Muscle layer of duodenum (tissue), 2 donors: ENCODE data around the gene MAD1L1.
"Not testable (repeated sequence)": the region's sequence is repeated elsewhere in the genome, so short reads cannot be mapped to it uniquely, and the experiment has no call there.

ENCODE experiments used
- H3K27ac ChIP-seq: one replicate; pipeline ENCODE4 v1.7.0; 2013; ENCODE audit warnings: mild to moderate bottlenecking, low read length
- H3K27me3 ChIP-seq: one replicate; pipeline ENCODE4 v1.7.0; 2013; ENCODE audit warnings: low read depth, mild to moderate bottlenecking, control low read depth, low read length
- H3K36me3 ChIP-seq, 2 donors: one replicate each; pipeline ENCODE4 v1.7.0; 2013; ENCODE audit warnings: low read length in 2 of 2, control low read depth in 1 of 2, mild to moderate bottlenecking in 1 of 2; ENCODE audit not compliant: insufficient read depth in 2 of 2, control insufficient read depth in 1 of 2
- H3K4me1 ChIP-seq, 2 donors: one replicate each; pipeline ENCODE4 v1.7.0; 2013; ENCODE audit warnings: low read length in 2 of 2, mild to moderate bottlenecking in 2 of 2, control low read depth in 1 of 2, moderate library complexity in 1 of 2; ENCODE audit not compliant: insufficient read depth in 2 of 2, control insufficient read depth in 1 of 2
- H3K4me3 ChIP-seq, 2 donors: one replicate each; pipeline ENCODE4 v1.7.0; 2013; ENCODE audit warnings: low read length in 2 of 2, low read depth in 1 of 2, mild to moderate bottlenecking in 1 of 2
- H3K9me3 ChIP-seq, 2 donors: one replicate each; pipeline ENCODE4 v1.7.0; 2013; ENCODE audit warnings: low read length in 2 of 2, control low read depth in 1 of 2, mild to moderate bottlenecking in 1 of 2; ENCODE audit not compliant: control insufficient read depth in 1 of 2
- donor health status: healthy.

The MAD1L1 gene

DNA sequence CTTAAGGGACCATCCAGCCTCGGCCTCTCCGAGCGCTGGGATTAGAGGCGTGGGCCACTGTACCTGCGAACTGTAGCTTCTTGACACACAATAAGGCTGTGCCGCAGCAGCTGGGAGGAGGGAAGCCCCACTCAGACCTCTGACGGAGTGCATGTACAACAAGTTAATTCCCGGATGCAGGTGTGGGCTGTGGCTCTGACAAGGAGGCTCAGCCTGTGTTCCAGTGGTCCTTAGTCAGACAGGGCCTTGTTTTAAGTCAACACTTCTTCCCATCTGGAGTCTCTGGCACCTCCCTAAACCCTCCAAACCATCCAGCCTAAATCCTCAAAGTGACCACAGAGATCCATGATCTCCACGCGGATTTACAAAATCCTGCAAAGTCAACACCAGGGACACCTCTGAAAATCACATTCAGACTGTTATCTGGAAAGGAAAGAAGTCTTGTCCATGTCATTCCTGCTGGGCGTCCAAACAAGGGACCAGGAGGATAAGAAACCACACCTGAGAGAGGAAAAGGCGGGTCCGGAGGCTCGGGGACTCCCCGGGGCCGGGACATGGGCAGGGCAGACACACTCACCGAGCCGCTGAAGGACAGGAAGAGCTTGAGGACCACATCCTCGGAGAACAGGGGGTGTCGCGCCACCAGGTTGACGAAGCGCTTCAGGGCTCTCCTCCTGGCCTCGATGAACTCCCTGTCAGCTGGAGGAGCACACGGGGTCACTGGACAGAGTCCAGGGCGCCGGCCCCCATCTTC, 38.7 kb upstream of the MAD1L1 start:
- no peaks in the 10 kb centered on the region for H3K27me3 ChIP-seq
- peaks cover 3 to 30% of the 10 kb centered on the region in 2 donors for H3K36me3 ChIP-seq
- no peaks in the 10 kb centered on the region for H3K4me1 ChIP-seq
- H3K9me3 ChIP-seq = no peaks in the 10 kb centered on the region
- H3K4me3 ChIP-seq = no peak overlapping the region
- H3K27ac ChIP-seq = no peak overlapping the region

DNA sequence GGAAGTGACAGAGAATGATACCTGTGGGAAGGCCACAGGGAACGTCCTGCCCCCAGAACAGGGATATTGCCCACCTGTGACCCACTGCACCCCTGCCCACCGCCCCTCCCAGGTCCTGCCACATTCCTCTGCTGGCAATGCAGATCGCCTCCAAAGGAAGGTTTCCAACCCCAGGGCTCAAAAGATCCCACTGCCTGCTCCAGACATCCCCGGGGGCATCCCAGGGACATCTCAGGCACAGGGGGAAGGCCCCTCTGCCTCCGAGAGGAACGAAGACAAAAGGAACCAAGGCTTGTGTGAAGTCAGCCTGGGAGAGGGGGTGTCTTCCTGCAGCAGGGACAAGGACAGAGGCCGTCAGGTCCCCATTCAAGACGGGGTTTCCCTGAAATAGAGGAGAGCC, 37.8 kb upstream of the MAD1L1 start:
- no peak overlapping the region for H3K27ac ChIP-seq
- H3K27me3 ChIP-seq = no peaks in the 10 kb centered on the region
- H3K36me3 ChIP-seq = peaks cover 3 to 29% of the 10 kb centered on the region in 2 donors
- no peaks in the 10 kb centered on the region for H3K4me1 ChIP-seq
- no peak overlapping the region for H3K4me3 ChIP-seq
- H3K9me3 ChIP-seq = no peaks in the 10 kb centered on the region

DNA sequence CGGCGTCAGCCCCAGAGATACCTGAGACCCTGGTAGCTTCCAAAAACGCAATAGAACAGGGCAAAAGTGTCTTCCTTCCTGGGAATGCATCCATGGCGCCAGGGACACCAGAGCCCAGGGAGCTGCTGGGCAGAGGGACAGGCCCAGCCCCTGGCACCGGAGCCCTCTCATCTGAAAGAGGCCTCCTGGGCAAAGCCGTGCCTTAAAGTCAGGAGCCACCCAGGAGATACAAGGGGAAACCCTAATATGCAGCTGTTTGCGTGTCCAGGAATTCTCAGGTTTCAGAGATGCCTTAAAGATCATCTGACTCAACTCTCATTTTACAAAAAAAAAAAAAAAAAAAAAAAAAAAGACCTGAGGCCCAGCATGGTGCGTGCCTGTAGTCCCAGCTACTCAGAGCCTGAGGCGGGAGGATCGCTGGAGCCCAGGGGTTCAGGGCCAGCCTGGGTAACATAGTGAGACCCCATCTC, 37.3 kb upstream of the MAD1L1 start:
- Histone ChIP-seq H3K36me3 (peaks cover 3 to 29% of the 10 kb centered on the region in 2 donors), H3K27ac (no peak overlapping the region), H3K4me1 (no peaks in the 10 kb centered on the region), H3K4me3 (no peak overlapping the region), H3K27me3 (no peaks in the 10 kb centered on the region), H3K9me3 (no peaks in the 10 kb centered on the region)

DNA sequence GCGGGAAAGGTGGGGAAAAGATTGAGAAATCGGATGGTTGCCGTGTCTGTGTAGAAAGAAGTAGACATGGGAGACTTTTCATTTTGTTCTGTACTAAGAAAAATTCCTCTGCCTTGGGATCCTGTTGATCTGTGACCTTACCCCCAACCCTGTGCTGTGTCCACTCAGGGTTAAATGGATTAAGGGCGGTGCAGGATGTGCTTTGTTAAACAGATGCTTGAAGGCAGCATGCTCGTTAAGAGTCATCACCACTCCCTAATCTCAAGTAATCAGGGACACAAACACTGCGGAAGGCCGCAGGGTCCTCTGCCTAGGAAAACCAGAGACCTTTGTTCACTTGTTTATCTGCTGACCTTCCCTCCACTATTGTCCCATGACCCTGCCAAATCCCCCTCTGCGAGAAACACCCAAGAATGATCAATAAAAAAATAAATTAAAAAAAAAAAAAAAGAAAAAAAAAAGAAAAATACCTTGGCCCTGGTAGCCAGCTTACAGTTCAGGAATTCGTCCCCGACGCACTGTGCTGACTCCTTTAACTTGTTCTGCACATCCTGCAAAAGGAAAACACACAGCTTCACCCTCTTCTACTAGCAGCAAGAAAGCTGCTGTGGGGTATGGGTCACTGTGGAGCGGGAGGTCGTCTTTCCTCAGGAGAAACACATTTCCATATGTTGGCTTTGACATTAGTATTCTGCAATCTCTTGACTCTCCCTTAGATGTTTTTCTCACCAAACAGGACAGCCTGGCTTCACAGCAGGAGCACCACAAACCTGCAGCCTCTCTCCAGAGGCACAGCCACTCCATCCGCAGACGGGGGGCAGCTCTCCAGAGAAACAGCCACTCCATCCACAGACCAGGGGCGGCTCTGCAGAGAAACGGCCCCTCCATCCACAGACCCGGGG, 36.6 kb upstream of the MAD1L1 start:
- not testable (repeated sequence) for H3K4me1 ChIP-seq, H3K4me3 ChIP-seq, H3K27ac ChIP-seq, H3K27me3 ChIP-seq, H3K9me3 ChIP-seq
- peaks cover 3 to 25% of the 10 kb centered on the region in 2 donors for H3K36me3 ChIP-seq

DNA sequence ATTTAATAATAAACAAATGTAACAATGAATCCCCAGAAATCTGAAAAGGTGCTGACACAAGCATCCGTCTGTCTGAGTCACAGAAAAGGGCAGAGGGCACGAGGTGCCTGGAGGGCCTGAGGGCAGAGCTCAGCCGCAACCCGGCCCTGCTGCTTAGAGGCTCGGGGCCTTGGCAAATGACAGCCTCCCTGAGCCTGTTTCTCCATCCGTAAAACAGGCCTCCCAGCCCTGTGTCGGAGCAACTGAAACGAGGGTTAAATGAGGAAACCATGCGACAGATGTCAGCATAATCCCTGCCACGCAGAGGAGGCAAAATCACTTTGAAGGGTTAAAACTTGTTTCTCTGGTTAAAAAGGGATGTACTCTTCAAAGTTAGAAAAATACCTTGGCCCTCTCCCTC, 34.2 kb upstream of the MAD1L1 start:
- no peaks in the 10 kb centered on the region for H3K9me3 ChIP-seq
- H3K4me1 ChIP-seq = no peaks in the 10 kb centered on the region
- peaks cover 3 to 43% of the 10 kb centered on the region in 2 donors for H3K36me3 ChIP-seq
- no peaks in the 10 kb centered on the region for H3K27me3 ChIP-seq
- no peak overlapping the region for H3K27ac ChIP-seq
- no peak overlapping the region for H3K4me3 ChIP-seq

DNA sequence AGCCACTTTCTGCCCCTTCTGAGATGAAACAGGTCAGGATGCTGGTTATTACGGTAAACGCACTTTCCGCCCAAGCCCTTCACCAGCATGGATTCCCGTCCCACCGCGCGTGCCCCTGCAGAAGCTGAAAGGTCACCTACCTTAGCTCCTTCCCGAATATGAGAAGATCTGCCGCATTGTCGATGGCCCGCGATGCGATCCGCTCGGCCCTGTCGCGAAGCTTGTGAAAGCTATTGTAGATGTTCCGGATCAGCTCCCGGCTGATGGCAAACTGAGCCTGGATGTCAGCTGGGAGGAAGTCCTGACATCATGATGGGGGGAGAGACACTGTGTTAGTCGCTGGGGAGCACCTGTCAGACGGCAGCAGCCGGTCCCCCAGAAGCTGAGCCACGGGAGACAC, 31.4 kb upstream of the MAD1L1 start:
- Histone ChIP-seq H3K9me3 (no peaks in the 10 kb centered on the region), H3K27ac (no peak overlapping the region), H3K4me3 (no peak overlapping the region), H3K36me3 (peaks cover 0 to 34% of the 10 kb centered on the region in 2 donors), H3K27me3 (no peaks in the 10 kb centered on the region), H3K4me1 (no peaks in the 10 kb centered on the region)

DNA sequence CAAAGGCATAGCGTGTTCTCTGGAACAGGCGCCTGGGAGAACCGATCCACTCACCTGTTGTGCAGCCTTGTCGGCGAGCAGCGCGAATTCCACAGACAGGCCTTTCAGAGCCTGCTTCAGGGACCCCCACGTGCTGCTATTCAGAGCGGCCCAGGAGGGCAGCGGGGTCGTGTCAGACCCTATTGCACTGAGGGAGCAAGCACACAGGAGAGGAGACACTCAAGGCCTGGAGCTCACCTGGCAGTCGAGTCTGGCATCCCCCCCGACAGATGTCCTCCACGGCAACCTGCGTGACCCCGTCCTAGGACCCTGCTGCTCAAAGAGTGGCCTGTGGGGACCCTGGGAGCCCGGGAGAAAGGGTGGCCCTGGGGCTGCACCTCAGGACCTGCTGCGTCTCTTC, 30.4 kb upstream of the MAD1L1 start:
- Histone ChIP-seq H3K27ac (no peak overlapping the region), H3K4me3 (no peak overlapping the region), H3K36me3 (peaks cover 0 to 34% of the 10 kb centered on the region in 2 donors), H3K9me3 (no peaks in the 10 kb centered on the region), H3K27me3 (no peaks in the 10 kb centered on the region), H3K4me1 (no peaks in the 10 kb centered on the region)

DNA sequence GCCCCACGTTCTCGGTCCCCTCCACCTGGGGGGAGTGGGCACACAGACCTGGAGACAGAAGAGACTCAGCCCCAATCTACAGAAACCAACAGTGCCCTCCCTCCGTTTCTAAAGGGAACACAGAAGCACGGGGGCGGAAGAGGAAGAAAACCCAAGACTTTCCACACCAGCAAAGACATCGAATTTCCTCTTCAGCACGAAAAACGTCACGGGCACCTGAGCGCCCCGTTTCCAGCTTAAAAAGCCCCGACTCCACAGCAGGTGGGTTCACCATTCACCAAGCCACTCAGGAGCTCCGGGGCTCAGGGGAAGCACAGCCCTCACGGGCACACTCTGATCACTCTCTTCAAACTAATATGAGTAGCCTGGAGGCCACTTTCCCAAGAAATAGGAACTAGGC, 28.9 kb upstream of the MAD1L1 start:
- no peaks in the 10 kb centered on the region for H3K9me3 ChIP-seq
- no peaks in the 10 kb centered on the region for H3K27me3 ChIP-seq
- H3K4me1 ChIP-seq = no peaks in the 10 kb centered on the region
- H3K27ac ChIP-seq = no peak overlapping the region
- no peak overlapping the region for H3K4me3 ChIP-seq
- H3K36me3 ChIP-seq = peaks cover 0 to 45% of the 10 kb centered on the region in 2 donors

DNA sequence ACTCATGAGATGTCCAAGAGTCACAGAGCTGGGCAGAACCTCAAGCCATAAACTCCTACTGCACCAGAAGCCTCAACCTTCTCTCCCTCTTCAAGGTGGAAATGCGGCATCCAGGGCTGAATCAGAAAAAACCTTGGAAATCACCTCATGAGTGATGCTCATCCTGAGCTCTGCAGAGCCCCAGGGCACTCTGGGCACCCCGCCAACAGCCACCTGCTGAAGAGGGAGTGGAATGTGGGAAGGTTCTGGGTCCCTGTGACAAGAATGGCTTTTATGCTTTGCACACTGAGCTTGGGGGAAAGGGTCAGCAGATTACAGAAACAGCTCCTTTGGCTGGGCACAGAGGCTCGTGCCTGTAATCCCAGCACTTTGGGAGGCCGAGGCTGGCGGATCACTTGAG, 28.1 kb upstream of the MAD1L1 start:
- Histone ChIP-seq H3K36me3 (peaks cover 0 to 53% of the 10 kb centered on the region in 2 donors), H3K9me3 (no peaks in the 10 kb centered on the region), H3K4me3 (no peak overlapping the region), H3K27me3 (no peaks in the 10 kb centered on the region), H3K4me1 (no peaks in the 10 kb centered on the region), H3K27ac (no peak overlapping the region)

DNA sequence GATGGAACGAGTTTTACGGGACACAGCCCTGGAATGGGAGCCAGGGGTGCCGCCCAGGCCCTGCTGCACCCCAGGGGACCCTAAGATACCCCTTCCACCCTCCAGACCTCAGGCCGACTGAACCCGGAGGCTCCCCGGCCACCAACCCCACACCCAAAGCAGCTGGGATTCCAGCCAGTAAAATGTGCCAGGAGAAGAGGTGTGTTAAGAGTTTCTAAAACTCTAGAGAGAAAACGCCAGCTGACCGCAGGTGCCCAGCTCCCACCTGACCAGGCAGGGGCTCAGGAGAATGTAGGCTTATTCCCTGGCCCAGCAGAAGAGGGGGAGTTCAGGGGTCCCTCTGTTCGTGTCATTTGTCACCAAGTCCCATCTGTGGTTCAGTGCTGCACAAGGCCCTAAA, 26.7 kb upstream of the MAD1L1 start:
- Histone ChIP-seq H3K9me3 (no peaks in the 10 kb centered on the region), H3K4me1 (no peaks in the 10 kb centered on the region)

DNA sequence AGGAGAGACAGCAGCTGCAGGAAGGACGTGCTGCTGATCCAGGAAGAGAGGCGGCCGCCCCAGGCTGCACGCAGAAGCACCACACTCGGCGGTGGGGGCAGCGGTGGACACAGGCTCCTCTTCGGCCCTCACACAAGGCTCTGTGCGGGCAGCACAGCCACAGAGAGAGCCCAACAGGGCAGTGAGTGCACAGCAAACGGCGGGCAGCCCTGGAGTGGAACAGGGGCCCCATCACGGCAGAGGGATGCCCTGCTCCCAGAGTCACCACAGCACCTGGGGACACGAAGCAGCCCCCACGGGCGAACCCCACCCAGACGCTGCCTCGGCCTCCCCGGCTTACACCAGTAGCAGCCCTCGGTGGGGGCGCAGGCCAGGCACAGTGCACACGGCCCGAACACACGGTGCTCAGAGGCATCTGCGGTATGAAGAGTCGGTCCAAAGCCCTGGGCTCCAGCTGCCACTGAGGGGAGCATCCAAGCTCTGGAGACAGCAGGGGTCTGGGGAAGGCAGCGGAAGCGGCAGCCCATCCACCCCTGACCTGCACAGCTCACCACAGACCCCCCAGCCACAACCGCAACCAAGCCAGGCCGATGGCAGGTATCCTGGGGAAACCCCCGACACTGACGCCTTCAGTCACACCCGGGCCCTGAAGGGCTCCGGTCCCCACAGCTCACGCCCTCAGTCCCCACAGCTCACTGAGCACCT, 26.1 kb upstream of the MAD1L1 start:
- H3K4me1 ChIP-seq = no peaks in the 10 kb centered on the region
- no peak overlapping the region for H3K27ac ChIP-seq
- H3K4me3 ChIP-seq = no peak overlapping the region
- no peaks in the 10 kb centered on the region for H3K27me3 ChIP-seq
- peaks cover 0 to 59% of the 10 kb centered on the region in 2 donors for H3K36me3 ChIP-seq
- no peaks in the 10 kb centered on the region for H3K9me3 ChIP-seq

More for the DNA sequence above, 26.7 kb upstream of the MAD1L1 start:
- Histone ChIP-seq H3K27me3 (no peaks in the 10 kb centered on the region), H3K27ac (no peak overlapping the region), H3K4me3 (no peak overlapping the region), H3K36me3 (peaks cover 0 to 60% of the 10 kb centered on the region in 2 donors)
